Endothelial cell of umbilical vein (primary cell): ENCODE data around the gene PSMA5. TPM values are rescaled to one million over a fixed set of nuclear protein-coding genes. Genes with fewer than 3 reads are reported as not detected.

Source experiments
- BruUV-seq: library from RNA; stranded (reverse); fragments of 400-500 nt; replicated peaks from 2 replicates; lab custom pipeline; 2021; lab: Mats Ljungman, UMichigan
- CTCF ChIA-PET: fragments of 300-600, 350-600 bp; sonication (Branson Sonifier 250); formaldehyde crosslinking; loops from one replicate; lab custom pipeline; 2021; ENCODE audit warnings: antibody characterized with exemption, inconsistent platforms; lab: Charles Lee
- POLR2A ChIA-PET: fragments of 300-600, 350-600 bp; sonication (Branson Sonifier 250); formaldehyde crosslinking; loops from one replicate; lab custom pipeline; 2021; ENCODE audit warnings: antibody characterized with exemption, inconsistent platforms; lab: Charles Lee
- DNase-seq: peaks from one replicate; pipeline ENCODE4 v3.0.0-alpha.2; 2011; ENCODE audit warnings: low read depth, low spot score
- FAIRE-seq: peaks from 2 replicates; lab custom pipeline; 2011; peaks lifted over from hg19 to GRCh38; lab: Jason Lieb, UNC
- H2AFZ ChIP-seq: 2 replicates; pipeline ENCODE4 v1.6.0; 2012; ENCODE audit warnings: low read depth, low read length, control low read depth, inconsistent platforms
- H3K27ac ChIP-seq: 2 replicates; pipeline ENCODE4 v1.5.1; 2011; ENCODE audit warnings: low read depth, mild to moderate bottlenecking, control low read depth, low read length, moderate library complexity; ENCODE audit not compliant: insufficient read depth
- H3K27me3 ChIP-seq, 2 experiments: 2 replicates each; pipeline versions ENCODE4 v1.6.0 to v1.6.1; 2011; ENCODE audit warnings: low read length in 2 of 2, mixed read lengths in 1 of 2; ENCODE audit not compliant: control insufficient read depth in 2 of 2, insufficient read depth in 2 of 2
- H3K36me3 ChIP-seq, 2 experiments: 2 replicates in 1 of 2; 3 replicates in 1 of 2; pipeline ENCODE4 v1.5.1; 2011; ENCODE audit warnings: low read length in 2 of 2, mild to moderate bottlenecking in 1 of 2, moderate library complexity in 1 of 2; ENCODE audit not compliant: control insufficient read depth in 2 of 2, insufficient read depth in 2 of 2; ENCODE audit errors: extremely low read depth in 1 of 2
- H3K4me1 ChIP-seq: 3 replicates; pipeline ENCODE4 v1.5.1; 2011; ENCODE audit warnings: mild to moderate bottlenecking, low read length; ENCODE audit not compliant: control insufficient read depth, insufficient read depth; ENCODE audit errors: extremely low read depth
- H3K4me2 ChIP-seq: 2 replicates; pipeline ENCODE4 v1.6.1; 2011; ENCODE audit warnings: low read length, control low read depth, mixed read lengths; ENCODE audit not compliant: insufficient read depth
- H3K4me3 ChIP-seq, 3 experiments: fragments of 200-600 bp in 1 of 3; sonication (generic), shearing (Covaris generic) in 1 of 3; replicated peaks in 1 of 3; 2 replicates each; pipeline ENCODE4 v1.5.1; 2011 to 2016; ENCODE audit warnings: control low read depth in 3 of 3, low read length in 3 of 3, mild to moderate bottlenecking in 2 of 3, inconsistent platforms in 1 of 3, low read depth in 1 of 3, moderate library complexity in 1 of 3; ENCODE audit not compliant: insufficient read depth in 1 of 3
- H3K79me2 ChIP-seq: 2 replicates; pipeline ENCODE4 v1.6.0; 2012; ENCODE audit warnings: low read length, inconsistent platforms; ENCODE audit not compliant: control insufficient read depth, insufficient read depth
- H3K9ac ChIP-seq: replicated peaks from 2 replicates; pipeline ENCODE3; 2011; ENCODE audit warnings: low read length, control low read depth; ENCODE audit not compliant: insufficient read depth; ENCODE audit errors: extremely low read depth
- H3K9me1 ChIP-seq: replicated peaks from 3 replicates; pipeline ENCODE4 v1.6.0; 2011; ENCODE audit warnings: mild to moderate bottlenecking, low read length; ENCODE audit not compliant: control insufficient read depth, insufficient read depth; ENCODE audit errors: extremely low read depth
- H3K9me3 ChIP-seq: replicated peaks from 2 replicates; pipeline ENCODE4 v1.5.1; 2012; ENCODE audit warnings: low read length, inconsistent platforms; ENCODE audit not compliant: control insufficient read depth, insufficient read depth
- H4K20me1 ChIP-seq: replicated peaks from 2 replicates; pipeline ENCODE3; 2011; ENCODE audit warnings: mild to moderate bottlenecking, low read length; ENCODE audit not compliant: control insufficient read depth, insufficient read depth; ENCODE audit errors: extremely low read depth
- EZH2 ChIP-seq: IDR thresholded peaks from 2 replicates; pipeline ENCODE4 v1.6.1; 2012; ENCODE audit warnings: borderline replicate concordance, low read depth, mild to moderate bottlenecking, moderate library complexity, low read length, inconsistent platforms; ENCODE audit not compliant: severe bottlenecking
- FOS ChIP-seq: IDR thresholded peaks from 2 replicates; pipeline ENCODE4 v1.6.1; 2011; ENCODE audit warnings: mild to moderate bottlenecking, low read length, moderate library complexity, borderline replicate concordance; ENCODE audit not compliant: insufficient read depth
- GATA2 ChIP-seq: IDR thresholded peaks from 2 replicates; pipeline ENCODE4 v1.7.0; 2011; ENCODE audit warnings: low read depth, mild to moderate bottlenecking, moderate library complexity, mixed read lengths, low read length; ENCODE audit not compliant: insufficient read length, insufficient read depth
- JUN ChIP-seq: IDR thresholded peaks from 2 replicates; pipeline ENCODE4 v1.6.1; 2011; ENCODE audit warnings: borderline replicate concordance, low read depth; ENCODE audit not compliant: insufficient read length, insufficient read depth
- MYC ChIP-seq: IDR thresholded peaks from one replicate; pipeline ENCODE4 v1.6.1; 2011; ENCODE audit warnings: mild to moderate bottlenecking, low read depth, low read length
- POLR2A ChIP-seq: IDR thresholded peaks from 2 replicates; pipeline ENCODE4 v1.6.1; 2012; ENCODE audit warnings: low read depth, mild to moderate bottlenecking, control low read depth, low read length
- POLR2AphosphoS5 ChIP-seq: IDR thresholded peaks from 2 replicates; pipeline ENCODE4 v1.6.1; 2012; ENCODE audit warnings: low read depth, mild to moderate bottlenecking, control low read depth, low read length, moderate library complexity; ENCODE audit not compliant: insufficient read depth
- dilution Hi-C: fragments of 300-500 bp; cut with MboI; formaldehyde crosslinking; loops from one replicate; pipeline ENCODE4 v1.15.0; 2019; ENCODE audit warnings: low sequenced_read_pairs; ENCODE audit not compliant: extremely low pct_ligation_motif_present
- intact Hi-C: fragments of 100-400 bp; cut with micrococcal nuclease; formaldehyde crosslinking; loops from one replicate; pipeline ENCODE4 v1.10.0; 2022
- polyA plus RNA-seq, 4 experiments: library from polyadenylated mRNA; depleted of rRNA in 3 of 4; stranded (reverse) in 3 of 4; unstranded in 1 of 4; fragments of >200 nt; gene quantifications; 2 replicates each; pipeline versions ENCODE4 v1.2.1 to v1.2.3, GENCODE V29; 2011 to 2012; ENCODE audit warnings: missing spikeins in 1 of 4
- total RNA-seq: library from RNA; stranded (reverse); gene quantifications from 2 replicates; pipeline ENCODE4 v1.2.3, GENCODE V29; 2021
- TF ChIP-seq, protein P1 (sequence below): IDR thresholded peaks from 2 replicates; pipeline ENCODE4 v1.6.1; 2011; ENCODE audit not compliant: insufficient read depth, insufficient read length
- TF ChIP-seq, protein P2 (sequence below), 2 donors: IDR thresholded peaks; 1 replicate in 1 of 2; 2 replicates in 1 of 2; pipeline ENCODE4 v1.5.1; 2011; ENCODE audit warnings: low read length in 2 of 2, mild to moderate bottlenecking in 2 of 2, moderate library complexity in 2 of 2, control low read depth in 1 of 2, inconsistent platforms in 1 of 2, low read depth in 1 of 2; ENCODE audit not compliant: insufficient read depth in 1 of 2; ENCODE audit errors: extremely low read depth in 1 of 2

Gene PSMA5
- total and polyA plus RNA-seq, 2 donors (not counting 3 experiments of a cell fraction or from before 2014, with no cell fraction given): 98.1 to 125 TPM

DNA sequence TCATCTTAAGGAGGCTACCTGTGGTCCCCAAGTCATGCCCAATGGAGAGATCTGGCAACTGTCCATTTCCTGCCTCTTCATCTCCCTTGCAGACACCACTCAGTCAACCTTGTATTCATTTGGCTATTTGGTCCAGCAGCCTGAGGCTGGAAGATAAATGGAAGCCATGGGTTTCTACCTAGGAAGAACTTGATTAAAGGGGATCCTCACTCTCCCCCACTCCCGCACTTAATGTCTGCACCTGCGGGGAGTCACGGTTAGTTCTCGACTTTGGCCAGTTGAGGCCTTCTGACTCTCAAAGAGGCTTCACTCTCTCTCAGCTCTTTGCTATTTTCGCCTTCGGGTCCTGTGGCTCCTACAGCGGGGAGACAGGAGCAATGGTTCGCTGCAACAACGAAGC, 49.0 kb upstream of the PSMA5 start:
- Histone ChIP-seq H3K4me2 (no peak overlapping the region), H3K27me3 (peaks cover 29 to 34% of the 10 kb centered on the region in 2 experiments), H3K4me3 (no peak overlapping the region), H3K79me2 (no peaks in the 10 kb centered on the region), H3K36me3 (no peaks in the 10 kb centered on the region), H3K27ac (no peak overlapping the region), H4K20me1 (no peaks in the 10 kb centered on the region), H2AFZ (no peak overlapping the region), H3K9me3 (no peaks in the 10 kb centered on the region), H3K9ac (no peak overlapping the region), H3K4me1 (no peaks in the 10 kb centered on the region), H3K9me1 (no peaks in the 10 kb centered on the region)
- no TSS peak for BruUV-seq
- TF ChIP-seq FOS: no peak
- TF ChIP-seq POLR2A: no peak
- TF ChIP-seq, protein P1, sequence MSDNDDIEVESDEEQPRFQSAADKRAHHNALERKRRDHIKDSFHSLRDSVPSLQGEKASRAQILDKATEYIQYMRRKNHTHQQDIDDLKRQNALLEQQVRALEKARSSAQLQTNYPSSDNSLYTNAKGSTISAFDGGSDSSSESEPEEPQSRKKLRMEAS: no peak
- no peak for TF ChIP-seq MYC
- no peak for FAIRE-seq
- ChIA-PET POLR2A (no interaction called here), CTCF (interaction anchor here (1.2 kb wide), 1 partner anchor 57 kb away, joined by 5 read pairs; no protein-coding TSS in a partner anchor)
- no peak for DNase-seq
- intact Hi-C loops: no loop called here
- dilution Hi-C loops: no loop called here

DNA sequence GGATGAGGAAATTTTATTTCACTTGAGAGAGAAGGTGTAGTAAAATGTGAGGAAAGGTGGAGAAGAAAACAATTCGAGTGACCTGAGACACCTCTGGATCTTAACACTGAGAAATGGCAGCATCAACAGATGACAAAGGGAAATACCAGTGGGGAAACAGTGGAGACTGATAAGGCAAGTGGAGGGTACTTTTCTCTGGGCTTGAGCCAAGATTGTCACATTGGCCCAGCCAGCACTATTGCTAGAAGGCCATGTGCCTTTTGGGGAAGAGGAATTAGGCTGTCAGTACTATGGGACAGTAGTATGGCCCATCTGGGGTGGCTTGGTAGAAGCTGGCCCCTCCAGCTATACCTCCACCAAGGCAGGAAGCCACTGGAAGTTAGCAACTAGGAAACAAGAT, 48.4 kb upstream of the PSMA5 start:
- no peak overlapping the region for H3K4me3 ChIP-seq
- H3K27ac ChIP-seq: no peak overlapping the region
- H3K4me2 ChIP-seq: no peak overlapping the region
- CTCF ChIA-PET: no interaction called here
- H3K27me3 ChIP-seq: peaks cover 32 to 40% of the 10 kb centered on the region in 2 experiments
- no peaks in the 10 kb centered on the region for H3K79me2 ChIP-seq
- no peaks in the 10 kb centered on the region for H4K20me1 ChIP-seq
- FAIRE-seq (no peak), DNase-seq (no peak)
- no TSS peak for BruUV-seq
- dilution Hi-C loops (no loop called here), intact Hi-C loops (no loop called here)
- H3K4me1 ChIP-seq: no peaks in the 10 kb centered on the region
- H3K9me3 ChIP-seq: no peaks in the 10 kb centered on the region
- TF ChIP-seq POLR2A (no peak), GATA2 (no peak), FOS (no peak), POLR2AphosphoS5 (no peak), EZH2 (no peak), MYC (no peak), JUN (no peak)
- TF ChIP-seq, protein P1: no peak
- TF ChIP-seq, protein P2, sequence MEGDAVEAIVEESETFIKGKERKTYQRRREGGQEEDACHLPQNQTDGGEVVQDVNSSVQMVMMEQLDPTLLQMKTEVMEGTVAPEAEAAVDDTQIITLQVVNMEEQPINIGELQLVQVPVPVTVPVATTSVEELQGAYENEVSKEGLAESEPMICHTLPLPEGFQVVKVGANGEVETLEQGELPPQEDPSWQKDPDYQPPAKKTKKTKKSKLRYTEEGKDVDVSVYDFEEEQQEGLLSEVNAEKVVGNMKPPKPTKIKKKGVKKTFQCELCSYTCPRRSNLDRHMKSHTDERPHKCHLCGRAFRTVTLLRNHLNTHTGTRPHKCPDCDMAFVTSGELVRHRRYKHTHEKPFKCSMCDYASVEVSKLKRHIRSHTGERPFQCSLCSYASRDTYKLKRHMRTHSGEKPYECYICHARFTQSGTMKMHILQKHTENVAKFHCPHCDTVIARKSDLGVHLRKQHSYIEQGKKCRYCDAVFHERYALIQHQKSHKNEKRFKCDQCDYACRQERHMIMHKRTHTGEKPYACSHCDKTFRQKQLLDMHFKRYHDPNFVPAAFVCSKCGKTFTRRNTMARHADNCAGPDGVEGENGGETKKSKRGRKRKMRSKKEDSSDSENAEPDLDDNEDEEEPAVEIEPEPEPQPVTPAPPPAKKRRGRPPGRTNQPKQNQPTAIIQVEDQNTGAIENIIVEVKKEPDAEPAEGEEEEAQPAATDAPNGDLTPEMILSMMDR (IDR thresholded peaks at IDR 0.05; ENCODE audit: extremely low read depth in 1 of 2, insufficient read depth in 1 of 2, low read depth in 1 of 2, low read length in 2 of 2): no peak
- POLR2A ChIA-PET: no interaction called here
- H3K36me3 ChIP-seq: no peaks in the 10 kb centered on the region
- H2AFZ ChIP-seq: no peak overlapping the region
- H3K9me1 ChIP-seq: no peaks in the 10 kb centered on the region
- H3K9ac ChIP-seq: no peak overlapping the region
